ENCODE measurements around the gene STK26.
"Not testable (repeated sequence)": the region's sequence is repeated elsewhere in the genome, so short reads cannot be mapped to it uniquely, and the experiment has no call there.

The STK26 gene

GRCh38 chrX:132022967-132023895 lies at the start of gene STK26:
STK26 (plus strand) TSS chrX:132023302; CDS start chrX:132023618, 316 bp downstream.
- DNase-seq (ENCODE audit: low read depth, low spot score), result peak; percentile 77

GRCh38 chrX:131975851-131976250 lies 47.3 kb upstream of the STK26 start:
- DNase-seq (ENCODE audit: low read depth, low spot score), result no peak

- no peak for DNase-seq (ENCODE audit: low read depth, low spot score)
Measured at GRCh38 chrX:131977619-131978018, 45.5 kb upstream of the STK26 start.

GRCh38 chrX:131979116-131979515 lies 44.0 kb upstream of the STK26 start:
- no peak for DNase-seq (ENCODE audit: low read depth, low spot score)

GRCh38 chrX:131985526-131986049 lies 37.5 kb upstream of the STK26 start:
- DNase-seq (ENCODE audit: low read depth, low spot score), result no peak

- no peak for DNase-seq (ENCODE audit: low read depth, low spot score)
Measured at GRCh38 chrX:131987252-131987651, 35.9 kb upstream of the STK26 start.

GRCh38 chrX:131988236-131988635 lies 34.9 kb upstream of the STK26 start:
- no peak for DNase-seq (ENCODE audit: low read depth, low spot score)

GRCh38 chrX:132001127-132001526 lies 22.0 kb upstream of the STK26 start:
- DNase-seq (ENCODE audit: low read depth, low spot score), result no peak

GRCh38 chrX:132004728-132005127 lies 18.4 kb upstream of the STK26 start:
- no peak for DNase-seq (ENCODE audit: low read depth, low spot score)

GRCh38 chrX:132009350-132009749 lies 13.8 kb upstream of the STK26 start:
- DNase-seq (ENCODE audit: low read depth, low spot score), result no peak

- not testable (repeated sequence) for DNase-seq (ENCODE audit: low read depth, low spot score)
Measured at GRCh38 chrX:132010213-132010612, 12.9 kb upstream of the STK26 start.

- no peak for DNase-seq (ENCODE audit: low read depth, low spot score)
Measured at GRCh38 chrX:132015875-132016274, 7.2 kb upstream of the STK26 start.

GRCh38 chrX:132016628-132017430 lies 6.3 kb upstream of the STK26 start:
- no peak for DNase-seq (ENCODE audit: low read depth, low spot score)

- no peak for DNase-seq (ENCODE audit: low read depth, low spot score)
Measured at GRCh38 chrX:132017431-132018185, 5.5 kb upstream of the STK26 start.

- peak; percentile 8 for DNase-seq (ENCODE audit: low read depth, low spot score)
Measured at GRCh38 chrX:132022198-132022966, 720 bp upstream of the STK26 start.

- peak; percentile 25 for DNase-seq (ENCODE audit: low read depth, low spot score)
Measured at GRCh38 chrX:132023896-132024386, 839 bp downstream of the STK26 start.

- DNase-seq (ENCODE audit: low read depth, low spot score), result peak; percentile 8
Measured at GRCh38 chrX:132025041-132025440, 1.9 kb downstream of the STK26 start.

- DNase-seq (ENCODE audit: low read depth, low spot score), result no peak
Measured at GRCh38 chrX:132030264-132030663, 7.2 kb downstream of the STK26 start.

GRCh38 chrX:132031867-132032266 lies 8.8 kb downstream of the STK26 start:
- DNase-seq (ENCODE audit: low read depth, low spot score), result no peak

- DNase-seq (ENCODE audit: low read depth, low spot score), result no peak
Measured at GRCh38 chrX:132033166-132033565, 10.1 kb downstream of the STK26 start.

GRCh38 chrX:132034648-132035047 lies 11.5 kb downstream of the STK26 start:
- no peak for DNase-seq (ENCODE audit: low read depth, low spot score)
